ENCODE measurements around the gene SYNE1. TPM values are rescaled to one million over a fixed set of nuclear protein-coding genes. Genes with fewer than 3 reads are reported as not detected.
A peak's percentile ranks its signal among the peaks of the same experiment; 100 is the strongest.

Gene SYNE1
- total and polyA plus RNA-seq, 7 experiments from 2014 or later: 50.6 to 205 (median 161) TPM

DNA sequence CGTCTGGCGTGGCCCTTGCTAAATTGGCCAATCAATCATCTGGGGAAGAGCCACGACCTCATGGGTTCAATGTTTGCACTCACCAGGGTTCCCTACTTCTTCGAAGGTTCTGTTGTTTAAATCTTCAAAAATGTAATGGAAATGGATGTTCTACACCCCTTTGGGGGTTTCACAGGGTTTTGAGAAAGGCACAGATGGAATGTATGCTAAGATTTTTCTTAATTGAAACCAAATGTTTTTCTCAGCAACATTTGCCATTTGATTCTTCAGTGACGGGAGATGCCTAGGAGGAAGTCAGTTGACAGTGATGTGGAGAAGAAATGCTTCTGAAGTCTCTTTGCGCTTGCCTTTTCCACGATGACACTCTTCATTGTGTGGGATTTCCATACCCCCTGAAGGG is 517.3 kb downstream of the SYNE1 start:
- no peaks in the 10 kb centered on the region for H3K4me1 ChIP-seq (ENCODE audit: control insufficient read depth in 2 of 2, insufficient read depth in 2 of 2, low read length in 2 of 2)
- H3K9me3 ChIP-seq (ENCODE audit: control insufficient read depth in 2 of 3, low read length in 3 of 3): no peaks in the 10 kb centered on the region
- ATAC-seq (no peak), DNase-seq (no peak)
- no peak overlapping the region for H3K27ac ChIP-seq (ENCODE audit: low read depth, low read length)
- ChIA-PET POLR2A (no interaction called here), CTCF (no interaction called here)
- Mint-ChIP-seq H3K27me3 (no peaks in the 10 kb centered on the region), H3K4me1 (peaks cover 0 to 10% (median 0%) of the 10 kb centered on the region in 7 donors), H3K27ac (peak overlapping the region in 4 of 9 donors; percentile 36 to 72 (median 54)), H3K4me3 (no peak overlapping the region), H3K9me3 (peaks cover 0 to 8% (median 1%) of the 10 kb centered on the region in 11 donors), H3K36me3 (peaks cover 27 to 52% (median 46%) of the 10 kb centered on the region in 5 donors)
- no peaks in the 10 kb centered on the region for H3K27me3 ChIP-seq (ENCODE audit: control insufficient read depth in 2 of 2, insufficient read depth in 2 of 2, low read length in 2 of 2)
- intact Hi-C loops (cut with micrococcal nuclease): loop anchor here in 1 of 2 donors (10.0 kb wide), 1 partner anchor 675 kb away; no protein-coding TSS in a partner anchor
- H3K4me3 ChIP-seq (ENCODE audit: low read length): no peak overlapping the region
- H3K36me3 ChIP-seq (ENCODE audit: control insufficient read depth in 2 of 3, insufficient read depth in 3 of 3, low read length in 3 of 3): peaks cover 10 to 49% (median 40%) of the 10 kb centered on the region in 3 experiments

DNA sequence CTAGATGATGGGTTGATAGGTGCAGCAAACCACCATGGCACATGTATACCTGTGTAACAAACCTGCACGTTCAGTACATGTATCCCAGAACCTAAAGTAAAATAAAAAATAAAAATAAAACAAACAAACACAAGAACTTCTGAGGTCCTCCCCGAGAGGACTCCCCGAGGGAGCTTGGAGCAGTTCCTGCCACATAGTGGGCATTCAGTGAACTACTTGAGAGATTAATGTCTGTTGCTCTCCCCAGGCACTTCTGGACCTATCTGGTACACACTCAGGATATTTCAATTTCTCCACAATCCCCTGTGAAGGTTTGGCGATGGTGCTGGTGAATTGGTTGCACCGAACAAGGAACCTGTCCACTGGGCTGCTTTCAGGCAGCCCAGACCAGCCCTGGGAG is 518.5 kb downstream of the SYNE1 start:
- DNase-seq (no peak), ATAC-seq (no peak)
- H3K27me3 Mint-ChIP-seq: no peaks in the 10 kb centered on the region
- H3K4me3 Mint-ChIP-seq: no peak overlapping the region
- H3K4me1 ChIP-seq (ENCODE audit: control insufficient read depth in 2 of 2, insufficient read depth in 2 of 2, low read length in 2 of 2): no peaks in the 10 kb centered on the region
- H3K27me3 ChIP-seq (ENCODE audit: control insufficient read depth in 2 of 2, insufficient read depth in 2 of 2, low read length in 2 of 2): no peaks in the 10 kb centered on the region
- H3K4me1 Mint-ChIP-seq: peaks cover 0 to 10% (median 0%) of the 10 kb centered on the region in 7 donors
- H3K27ac Mint-ChIP-seq: peak overlapping the region in 3 of 9 donors; percentile 16 to 58 (median 44)
- no peaks in the 10 kb centered on the region for H3K9me3 ChIP-seq (ENCODE audit: control insufficient read depth in 2 of 3, low read length in 3 of 3)
- peaks cover 27 to 46% (median 44%) of the 10 kb centered on the region in 5 donors for H3K36me3 Mint-ChIP-seq
- no peak overlapping the region for H3K4me3 ChIP-seq (ENCODE audit: low read length)
- intact Hi-C loops (cut with micrococcal nuclease): no loop called here
- peaks cover 0 to 8% (median 1%) of the 10 kb centered on the region in 11 donors for H3K9me3 Mint-ChIP-seq
- POLR2A ChIA-PET: no interaction called here
- CTCF ChIA-PET: no interaction called here
- peaks cover 10 to 39% (median 31%) of the 10 kb centered on the region in 3 experiments for H3K36me3 ChIP-seq (ENCODE audit: control insufficient read depth in 2 of 3, insufficient read depth in 3 of 3, low read length in 3 of 3)
- no peak overlapping the region for H3K27ac ChIP-seq (ENCODE audit: low read depth, low read length)

- H3K4me1 ChIP-seq (ENCODE audit: control insufficient read depth in 2 of 2, insufficient read depth in 2 of 2, low read length in 2 of 2): no peaks in the 10 kb centered on the region
- no peak overlapping the region for H3K4me3 ChIP-seq (ENCODE audit: low read length)
- no peaks in the 10 kb centered on the region for H3K27me3 ChIP-seq (ENCODE audit: control insufficient read depth in 2 of 2, insufficient read depth in 2 of 2, low read length in 2 of 2)
- H3K27ac ChIP-seq (ENCODE audit: low read depth, low read length): no peak overlapping the region
- POLR2A ChIA-PET: no interaction called here
- intact Hi-C loops (cut with micrococcal nuclease): no loop called here
- no peak for DNase-seq
- Mint-ChIP-seq H3K9me3 (peaks cover 0 to 8% (median 1%) of the 10 kb centered on the region in 11 donors), H3K36me3 (peaks cover 27 to 42% (median 39%) of the 10 kb centered on the region in 5 donors), H3K4me3 (no peak overlapping the region), H3K27ac (peak overlapping the region in 6 of 9 donors; percentile 18 to 53 (median 44)), H3K27me3 (no peaks in the 10 kb centered on the region), H3K4me1 (peaks cover 0 to 10% (median 0%) of the 10 kb centered on the region in 7 donors)
- H3K9me3 ChIP-seq (ENCODE audit: control insufficient read depth in 2 of 3, low read length in 3 of 3): no peaks in the 10 kb centered on the region
- CTCF ChIA-PET: no interaction called here
- no peak for ATAC-seq
- H3K36me3 ChIP-seq (ENCODE audit: control insufficient read depth in 2 of 3, insufficient read depth in 3 of 3, low read length in 3 of 3): peaks cover 10 to 35% (median 26%) of the 10 kb centered on the region in 3 experiments
Observed at GRCh38 chr6:152118224-152118623, 518.9 kb downstream of the SYNE1 start.

- no peak overlapping the region for H3K4me3 ChIP-seq (ENCODE audit: low read length)
- H3K27ac ChIP-seq (ENCODE audit: low read depth, low read length): peak overlapping the region; percentile 7
- H3K36me3 ChIP-seq (ENCODE audit: control insufficient read depth in 2 of 3, insufficient read depth in 3 of 3, low read length in 3 of 3): peaks cover 10 to 29% (median 19%) of the 10 kb centered on the region in 3 experiments
- DNase-seq (no peak), ATAC-seq (no peak)
- H3K4me3 Mint-ChIP-seq: no peak overlapping the region
- H3K36me3 Mint-ChIP-seq: peaks cover 27 to 42% (median 35%) of the 10 kb centered on the region in 5 donors
- H3K9me3 Mint-ChIP-seq: peaks cover 0 to 8% (median 1%) of the 10 kb centered on the region in 11 donors
- H3K27ac Mint-ChIP-seq: peak overlapping the region in 6 of 9 donors; percentile 36 to 69 (median 44)
- H3K9me3 ChIP-seq (ENCODE audit: control insufficient read depth in 2 of 3, low read length in 3 of 3): no peaks in the 10 kb centered on the region
- intact Hi-C loops (cut with micrococcal nuclease): no loop called here
- H3K27me3 ChIP-seq (ENCODE audit: control insufficient read depth in 2 of 2, insufficient read depth in 2 of 2, low read length in 2 of 2): no peaks in the 10 kb centered on the region
- CTCF ChIA-PET: no interaction called here
- no peaks in the 10 kb centered on the region for H3K4me1 ChIP-seq (ENCODE audit: control insufficient read depth in 2 of 2, insufficient read depth in 2 of 2, low read length in 2 of 2)
- no peaks in the 10 kb centered on the region for H3K27me3 Mint-ChIP-seq
- H3K4me1 Mint-ChIP-seq: peaks cover 0 to 10% (median 0%) of the 10 kb centered on the region in 7 donors
- POLR2A ChIA-PET: no interaction called here
Observed at GRCh38 chr6:152117156-152118133, 519.7 kb downstream of the SYNE1 start.

- no peak overlapping the region for H3K27ac Mint-ChIP-seq
- H3K4me1 Mint-ChIP-seq: peaks cover 0 to 4% (median 0%) of the 10 kb centered on the region in 7 donors
- Histone ChIP-seq H3K27ac (ENCODE audit: low read depth, low read length) (no peak overlapping the region), H3K9me3 (ENCODE audit: control insufficient read depth in 2 of 3, low read length in 3 of 3) (no peaks in the 10 kb centered on the region), H3K36me3 (ENCODE audit: control insufficient read depth in 2 of 3, insufficient read depth in 3 of 3, low read length in 3 of 3) (no peaks in the 10 kb centered on the region), H3K27me3 (ENCODE audit: control insufficient read depth in 2 of 2, insufficient read depth in 2 of 2, low read length in 2 of 2) (no peaks in the 10 kb centered on the region), H3K4me3 (ENCODE audit: low read length) (no peak overlapping the region), H3K4me1 (ENCODE audit: control insufficient read depth in 2 of 2, insufficient read depth in 2 of 2, low read length in 2 of 2) (no peaks in the 10 kb centered on the region)
- no peak overlapping the region for H3K4me3 Mint-ChIP-seq
- ATAC-seq: no peak
- H3K9me3 Mint-ChIP-seq: peaks cover 0 to 3% (median 0%) of the 10 kb centered on the region in 11 donors
- CTCF ChIA-PET: no interaction called here
- peaks cover 0 to 4% (median 0%) of the 10 kb centered on the region in 5 donors for H3K36me3 Mint-ChIP-seq
- DNase-seq: no peak
- POLR2A ChIA-PET: interaction anchor here (0.6 kb wide), 1 partner anchor 786 kb away, joined by 4 read pairs; no protein-coding TSS in a partner anchor
- intact Hi-C loops (cut with micrococcal nuclease): no loop called here
- peaks cover 0 to 8% (median 4%) of the 10 kb centered on the region in 5 donors for H3K27me3 Mint-ChIP-seq
Observed at GRCh38 chr6:152112491-152113261, 524.5 kb downstream of the SYNE1 start.

- Histone ChIP-seq H3K4me1 (ENCODE audit: control insufficient read depth in 2 of 2, insufficient read depth in 2 of 2, low read length in 2 of 2) (no peaks in the 10 kb centered on the region), H3K27ac (ENCODE audit: low read depth, low read length) (no peak overlapping the region), H3K9me3 (ENCODE audit: control insufficient read depth in 2 of 3, low read length in 3 of 3) (no peaks in the 10 kb centered on the region), H3K36me3 (ENCODE audit: control insufficient read depth in 2 of 3, insufficient read depth in 3 of 3, low read length in 3 of 3) (no peaks in the 10 kb centered on the region), H3K27me3 (ENCODE audit: control insufficient read depth in 2 of 2, insufficient read depth in 2 of 2, low read length in 2 of 2) (no peaks in the 10 kb centered on the region), H3K4me3 (ENCODE audit: low read length) (no peak overlapping the region)
- H3K27ac Mint-ChIP-seq: no peak overlapping the region
- no peak overlapping the region for H3K4me3 Mint-ChIP-seq
- peaks cover 0 to 3% (median 0%) of the 10 kb centered on the region in 11 donors for H3K9me3 Mint-ChIP-seq
- no peak for ATAC-seq
- peaks cover 0 to 3% (median 0%) of the 10 kb centered on the region in 7 donors for H3K4me1 Mint-ChIP-seq
- peaks cover 0 to 11% (median 4%) of the 10 kb centered on the region in 5 donors for H3K36me3 Mint-ChIP-seq
- ChIA-PET POLR2A (no interaction called here), CTCF (no interaction called here)
- peaks cover 0 to 11% (median 6%) of the 10 kb centered on the region in 5 donors for H3K27me3 Mint-ChIP-seq
- intact Hi-C loops (cut with micrococcal nuclease): no loop called here
- DNase-seq: no peak
Observed at GRCh38 chr6:152110886-152111820, 526.0 kb downstream of the SYNE1 start.
